Skeletal muscle tissue (tissue), 4 donors: ENCODE data around the gene MICAL2. TPM values are rescaled to one million over a fixed set of nuclear protein-coding genes. Genes with fewer than 3 reads are reported as not detected.

ENCODE experiments used
- H3K27ac ChIP-seq: one replicate; pipeline ENCODE4 v1.7.0; 2013; ENCODE audit warnings: mild to moderate bottlenecking, low read depth, low read length, inconsistent platforms
- H3K27me3 ChIP-seq, 3 donors: one replicate each; pipeline ENCODE4 v1.7.0; 2013; ENCODE audit warnings: low read length in 3 of 3; ENCODE audit not compliant: control insufficient read depth in 3 of 3, insufficient read depth in 3 of 3
- H3K36me3 ChIP-seq, 3 donors: one replicate each; pipeline ENCODE4 v1.7.0; 2013; ENCODE audit warnings: low read length in 3 of 3; ENCODE audit not compliant: control insufficient read depth in 3 of 3, insufficient read depth in 3 of 3
- H3K4me1 ChIP-seq, 3 donors: one replicate each; pipeline ENCODE4 v1.7.0; 2013; ENCODE audit warnings: low read length in 3 of 3, mild to moderate bottlenecking in 3 of 3; ENCODE audit not compliant: control insufficient read depth in 3 of 3, insufficient read depth in 3 of 3
- H3K4me3 ChIP-seq, 3 donors: one replicate each; pipeline ENCODE4 v1.7.0; 2013; ENCODE audit warnings: low read length in 3 of 3
- H3K9ac ChIP-seq, 3 donors: one replicate each; pipeline ENCODE4 v1.7.0; 2013; ENCODE audit warnings: low read length in 3 of 3, mild to moderate bottlenecking in 3 of 3, moderate library complexity in 2 of 3, low read depth in 1 of 3
- H3K9me3 ChIP-seq, 3 donors: one replicate each; pipeline ENCODE4 v1.7.0; 2013; ENCODE audit warnings: low read length in 3 of 3; ENCODE audit not compliant: control insufficient read depth in 3 of 3
- total RNA-seq: library from RNA; depleted of rRNA; stranded (reverse); fragments of >200 nt; gene quantifications from one replicate; pipeline ENCODE4 v1.2.3, GENCODE V29; 2014
- donor health status: Osteomylitis.

Gene MICAL2
- total RNA-seq, 1 donor from 2014 or later, result 35.5 TPM

DNA sequence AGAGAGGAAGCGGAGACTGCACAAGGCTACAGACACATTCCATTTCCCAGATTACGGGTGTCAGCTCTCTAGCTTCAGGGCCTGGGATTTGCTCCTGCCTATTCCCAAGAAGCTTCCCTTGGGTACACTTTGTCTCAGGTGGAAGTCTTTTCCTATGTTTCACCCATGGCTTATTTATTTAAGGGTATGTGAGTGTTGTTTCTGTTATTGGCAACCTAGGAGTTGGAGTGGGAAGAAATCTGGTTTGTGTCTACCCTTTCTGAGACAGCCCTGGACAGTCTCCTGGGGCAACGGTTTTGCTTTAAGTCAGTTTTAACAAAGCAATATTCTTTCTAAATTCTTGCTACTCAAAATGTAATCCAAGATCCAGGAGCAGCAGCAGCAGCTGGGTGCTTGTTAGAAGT, 127.0 kb downstream of the MICAL2 start:
- Histone ChIP-seq H3K4me3 (no peak overlapping the region), H3K9me3 (no peaks in the 10 kb centered on the region), H3K9ac (no peak overlapping the region), H3K27ac (no peak overlapping the region), H3K4me1 (peaks cover 9 to 30% (median 20%) of the 10 kb centered on the region in 3 donors), H3K36me3 (no peaks in the 10 kb centered on the region), H3K27me3 (no peaks in the 10 kb centered on the region)

DNA sequence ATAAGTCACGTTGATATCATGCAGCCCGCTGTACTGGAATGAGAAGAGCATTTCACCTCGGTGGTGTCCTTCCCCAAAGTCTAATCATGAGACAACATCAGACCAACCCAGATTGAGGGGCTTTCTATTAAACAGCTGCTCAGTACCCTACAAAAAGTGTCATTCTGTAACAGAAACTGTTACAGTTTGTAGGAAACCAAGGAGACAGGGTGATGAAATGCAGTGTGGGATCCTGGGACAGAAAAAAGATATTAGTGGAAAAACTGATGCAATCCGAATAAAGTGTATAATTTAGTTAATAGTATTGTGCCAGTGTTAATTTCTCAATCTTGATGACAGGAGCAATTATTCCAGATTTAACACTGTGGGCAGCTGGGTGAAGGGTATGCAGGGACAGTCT, 128.0 kb downstream of the MICAL2 start:
- H3K4me1 ChIP-seq, result peaks cover 15 to 36% (median 23%) of the 10 kb centered on the region in 3 donors

DNA sequence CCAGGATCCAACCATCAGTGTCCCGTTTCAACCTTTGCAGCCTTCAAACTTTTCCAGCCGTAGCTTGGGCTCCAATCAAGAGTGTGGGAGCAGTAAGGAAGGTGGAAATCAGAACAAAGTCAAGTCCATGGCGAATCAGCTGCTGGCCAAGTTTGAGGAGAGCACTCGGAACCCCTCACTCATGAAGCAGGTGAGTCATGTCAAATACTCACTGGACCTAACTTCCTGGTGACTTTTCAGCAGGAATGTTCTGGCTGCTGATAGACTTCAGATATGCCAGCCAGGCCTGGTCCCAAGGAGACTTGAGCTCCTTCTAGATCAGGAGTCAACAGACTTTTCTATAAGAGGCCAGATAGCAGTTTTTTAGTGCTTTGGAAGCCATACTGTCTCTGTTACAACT, 129.0 kb downstream of the MICAL2 start:
- H3K9ac ChIP-seq, result no peak overlapping the region

More for the DNA sequence above, 128.0 kb downstream of the MICAL2 start:
- Histone ChIP-seq H3K4me3 (no peak overlapping the region), H3K9ac (no peak overlapping the region), H3K27ac (no peak overlapping the region), H3K27me3 (no peaks in the 10 kb centered on the region), H3K36me3 (no peaks in the 10 kb centered on the region), H3K9me3 (no peaks in the 10 kb centered on the region)

DNA sequence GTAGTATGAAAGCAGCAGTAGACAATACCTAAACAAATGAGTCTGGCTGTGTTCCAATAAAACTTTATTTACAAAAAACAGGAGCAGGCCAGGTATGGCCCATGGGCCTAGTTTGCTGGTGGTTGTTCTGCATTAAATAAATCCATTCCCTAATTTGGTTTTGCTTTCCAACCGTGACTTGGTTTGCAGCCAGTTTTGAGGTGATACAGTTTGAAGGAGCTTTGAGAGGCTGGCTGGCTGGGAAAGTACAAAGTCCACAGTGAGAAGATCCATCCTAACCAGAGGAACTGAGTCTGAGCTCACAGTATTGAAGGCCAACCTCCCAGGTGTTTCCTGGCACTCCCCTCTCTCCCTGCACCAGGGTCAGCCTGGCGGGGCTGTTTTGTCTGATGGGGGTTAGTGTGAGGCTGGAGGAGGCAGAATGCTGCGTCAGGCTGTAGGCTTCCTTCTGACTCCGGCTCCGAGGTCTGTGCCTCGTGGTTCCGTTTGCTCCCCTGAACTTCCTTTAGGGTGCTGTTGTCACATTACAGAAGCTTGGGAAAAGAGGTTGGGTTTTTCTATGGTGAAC, 129.5 kb downstream of the MICAL2 start:
- H3K9ac ChIP-seq, result no peak overlapping the region
- H3K9me3 ChIP-seq, result no peaks in the 10 kb centered on the region
- no peak overlapping the region for H3K27ac ChIP-seq
- peaks cover 22 to 42% (median 28%) of the 10 kb centered on the region in 3 donors for H3K4me1 ChIP-seq
- no peaks in the 10 kb centered on the region for H3K36me3 ChIP-seq
- H3K4me3 ChIP-seq, result no peak overlapping the region
- H3K27me3 ChIP-seq, result no peaks in the 10 kb centered on the region

More for the DNA sequence above, 129.0 kb downstream of the MICAL2 start:
- Histone ChIP-seq H3K4me3 (no peak overlapping the region), H3K27me3 (no peaks in the 10 kb centered on the region), H3K9me3 (no peaks in the 10 kb centered on the region), H3K27ac (no peak overlapping the region), H3K4me1 (peaks cover 19 to 43% (median 29%) of the 10 kb centered on the region in 3 donors), H3K36me3 (no peaks in the 10 kb centered on the region)

DNA sequence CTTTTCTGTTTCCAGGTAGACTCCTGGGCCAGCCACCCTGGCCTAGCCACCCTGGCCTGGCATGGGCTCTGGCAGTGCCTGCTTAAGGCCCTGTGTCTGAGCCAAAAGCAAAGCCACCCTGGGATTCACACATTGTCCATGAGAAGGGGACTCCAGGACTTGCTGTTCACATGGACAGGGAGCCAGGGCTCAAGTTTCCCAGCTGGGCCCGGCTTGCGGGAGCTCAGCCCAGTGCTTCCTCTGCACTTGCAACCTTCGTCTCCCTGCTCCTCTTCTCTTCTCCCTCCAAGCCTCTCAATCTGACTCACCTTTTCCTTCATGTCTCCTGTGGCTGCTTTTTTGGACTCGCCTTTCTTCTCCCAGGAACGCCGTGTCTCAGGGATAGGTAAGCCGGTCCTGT, 130.3 kb downstream of the MICAL2 start:
- Histone ChIP-seq H3K9ac (no peak overlapping the region), H3K9me3 (no peaks in the 10 kb centered on the region), H3K27me3 (peaks cover 0 to 3% (median 0%) of the 10 kb centered on the region in 3 donors), H3K27ac (no peak overlapping the region), H3K4me1 (peaks cover 23 to 41% (median 26%) of the 10 kb centered on the region in 3 donors), H3K36me3 (no peaks in the 10 kb centered on the region), H3K4me3 (no peak overlapping the region)

DNA sequence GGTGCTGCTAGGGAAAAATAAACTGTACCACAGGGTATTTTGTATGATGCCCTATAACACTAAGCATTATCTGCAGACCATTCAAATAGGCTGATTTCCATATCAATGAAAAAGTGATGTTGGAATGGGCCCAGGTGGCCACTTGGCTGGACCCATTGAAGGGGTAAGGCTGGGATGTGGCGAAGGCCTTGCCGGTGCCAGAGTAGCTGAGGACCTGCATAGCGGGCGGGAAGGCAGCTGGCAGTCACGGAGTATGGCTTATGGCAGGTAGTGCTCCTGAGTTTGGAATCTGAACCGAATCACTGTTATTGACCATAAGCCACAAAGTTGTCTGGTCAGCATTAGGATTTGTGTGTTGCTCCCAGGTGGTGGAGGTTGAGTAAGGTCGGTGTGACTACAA, 131.0 kb downstream of the MICAL2 start:
- H3K36me3 ChIP-seq, result no peaks in the 10 kb centered on the region
- no peak overlapping the region for H3K27ac ChIP-seq

DNA sequence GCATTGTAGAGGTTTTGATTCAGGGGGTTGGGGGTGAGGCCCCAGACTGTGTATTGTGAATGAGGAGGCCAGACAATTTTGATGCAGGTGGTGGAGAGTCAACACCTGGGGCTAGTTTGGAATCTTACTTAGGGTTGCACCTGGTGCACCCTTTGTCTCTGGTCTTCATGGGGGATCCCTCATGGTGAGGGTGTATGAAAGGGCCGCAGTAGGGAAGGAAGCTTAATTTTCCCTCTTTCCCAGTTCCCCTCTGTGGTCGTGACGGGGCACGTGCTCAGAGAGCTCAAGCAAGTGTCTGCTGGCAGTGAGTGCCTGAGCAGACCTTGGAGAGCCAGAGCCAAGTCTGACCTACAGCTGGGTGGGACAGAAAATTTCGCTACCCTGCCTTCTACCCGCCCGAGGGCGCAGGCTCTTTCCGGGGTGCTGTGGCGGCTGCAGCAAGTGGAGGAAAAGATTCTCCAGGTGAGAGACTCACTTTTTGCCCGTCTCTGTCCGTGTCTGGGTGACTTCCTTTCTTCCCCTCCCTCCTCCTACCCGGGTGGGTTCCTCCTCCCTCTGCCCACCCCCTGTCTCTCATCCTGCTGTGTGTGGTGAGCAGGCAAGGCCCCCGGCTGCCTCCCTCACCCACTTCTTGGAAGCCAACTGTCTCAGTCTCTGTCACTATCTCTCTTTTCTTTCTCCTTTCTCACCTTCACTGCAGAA, 131.7 kb downstream of the MICAL2 start:
- Histone ChIP-seq H3K27me3 (peaks cover 0 to 3% (median 0%) of the 10 kb centered on the region in 3 donors), H3K9me3 (no peaks in the 10 kb centered on the region), H3K4me1 (peaks cover 15 to 34% (median 21%) of the 10 kb centered on the region in 3 donors), H3K36me3 (no peaks in the 10 kb centered on the region), H3K4me3 (no peak overlapping the region), H3K9ac (no peak overlapping the region), H3K27ac (no peak overlapping the region)

More for the DNA sequence above, 131.0 kb downstream of the MICAL2 start:
- H3K27me3 ChIP-seq, result peaks cover 0 to 3% (median 0%) of the 10 kb centered on the region in 3 donors
- no peak overlapping the region for H3K4me3 ChIP-seq
- peaks cover 16 to 34% (median 24%) of the 10 kb centered on the region in 3 donors for H3K4me1 ChIP-seq
- no peaks in the 10 kb centered on the region for H3K9me3 ChIP-seq
- H3K9ac ChIP-seq, result no peak overlapping the region

DNA sequence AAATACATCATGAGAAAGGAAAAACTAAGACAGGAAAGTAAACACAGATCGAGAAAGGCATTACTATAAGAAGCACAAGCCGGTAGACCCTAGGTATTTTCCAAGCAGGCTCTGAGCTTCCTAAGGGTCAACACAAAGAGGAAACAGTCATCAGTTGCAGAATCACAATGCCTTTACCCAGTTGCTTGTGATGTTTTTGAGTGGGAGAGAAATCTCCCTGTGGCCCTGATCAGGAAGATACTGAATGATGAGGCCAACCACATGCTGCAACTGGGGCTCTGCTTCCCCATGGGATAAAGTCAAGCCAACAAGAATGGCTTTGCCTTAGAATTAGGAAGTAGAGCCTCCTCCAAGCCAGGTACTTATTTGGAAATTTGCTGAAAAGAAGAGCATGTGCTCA, 132.6 kb downstream of the MICAL2 start:
- Histone ChIP-seq H3K9ac (no peak overlapping the region), H3K4me1 (peaks cover 19 to 34% (median 21%) of the 10 kb centered on the region in 3 donors), H3K27me3 (peaks cover 0 to 3% (median 0%) of the 10 kb centered on the region in 3 donors), H3K9me3 (no peaks in the 10 kb centered on the region), H3K4me3 (no peak overlapping the region), H3K27ac (no peak overlapping the region), H3K36me3 (no peaks in the 10 kb centered on the region)

DNA sequence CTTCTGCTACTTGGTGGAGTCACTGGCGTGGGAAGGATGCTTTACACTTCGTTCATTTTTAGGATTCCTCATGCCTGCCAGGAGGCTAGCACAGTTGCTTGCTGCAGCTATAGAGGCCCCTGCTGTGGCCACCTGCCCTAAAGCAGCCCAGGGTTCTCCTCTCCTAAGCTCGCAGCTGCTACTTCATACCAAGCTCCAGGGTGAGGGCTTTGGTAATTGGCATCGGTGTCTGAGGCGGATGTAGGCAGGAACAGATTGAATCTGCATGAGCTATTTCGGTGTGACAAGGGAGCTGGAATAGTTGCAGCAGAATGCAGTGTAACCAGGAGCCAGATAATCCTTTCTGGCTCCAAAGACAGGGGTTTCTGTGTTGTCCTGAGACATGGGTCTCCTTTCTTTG, 133.1 kb downstream of the MICAL2 start:
- H3K4me3 ChIP-seq, result no peak overlapping the region
- H3K27me3 ChIP-seq, result peaks cover 0 to 3% (median 0%) of the 10 kb centered on the region in 3 donors
- peaks cover 21 to 34% (median 22%) of the 10 kb centered on the region in 3 donors for H3K4me1 ChIP-seq
- H3K36me3 ChIP-seq, result no peaks in the 10 kb centered on the region
- no peak overlapping the region for H3K9ac ChIP-seq
- H3K27ac ChIP-seq, result no peak overlapping the region
- no peaks in the 10 kb centered on the region for H3K9me3 ChIP-seq

DNA sequence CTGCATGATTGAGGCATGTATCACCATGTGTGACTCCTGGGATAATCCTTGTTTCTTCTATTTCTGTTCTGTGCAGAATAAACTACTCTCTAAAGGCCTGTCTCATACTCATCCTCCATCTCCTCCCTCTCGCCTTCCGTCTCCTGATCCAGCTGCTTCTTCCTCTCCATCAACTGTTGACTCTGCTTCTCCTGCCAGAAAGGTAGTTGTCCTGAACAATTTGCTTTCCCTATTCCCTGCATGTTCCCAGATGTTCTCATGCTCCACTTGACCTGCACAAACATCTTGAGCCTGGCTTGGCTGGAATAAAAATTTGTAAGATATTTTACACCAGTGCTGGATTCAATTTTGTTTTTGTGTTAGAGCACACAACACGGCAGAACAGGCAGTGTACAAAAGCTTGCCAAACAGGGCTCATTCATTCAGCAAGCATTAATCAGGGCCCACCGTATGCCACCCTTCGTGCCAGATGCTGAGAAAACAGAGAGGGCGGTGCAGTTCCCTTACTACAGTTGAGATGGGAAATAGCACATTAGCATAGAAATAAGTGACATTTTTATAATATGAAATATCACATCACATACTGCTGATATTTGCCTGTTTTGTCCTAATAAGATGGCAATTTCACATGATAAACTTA, 133.6 kb downstream of the MICAL2 start:
- Histone ChIP-seq H3K36me3 (no peaks in the 10 kb centered on the region), H3K9me3 (no peaks in the 10 kb centered on the region), H3K27me3 (peaks cover 0 to 3% (median 0%) of the 10 kb centered on the region in 3 donors), H3K9ac (no peak overlapping the region), H3K4me3 (no peak overlapping the region), H3K4me1 (peaks cover 22 to 34% (median 25%) of the 10 kb centered on the region in 3 donors), H3K27ac (no peak overlapping the region)
